ENCODE results near the gene ETFA.
"Not testable (repeated sequence)": the region's sequence is repeated elsewhere in the genome, so short reads cannot be mapped to it uniquely, and the experiment has no call there.

The ETFA gene

DNA sequence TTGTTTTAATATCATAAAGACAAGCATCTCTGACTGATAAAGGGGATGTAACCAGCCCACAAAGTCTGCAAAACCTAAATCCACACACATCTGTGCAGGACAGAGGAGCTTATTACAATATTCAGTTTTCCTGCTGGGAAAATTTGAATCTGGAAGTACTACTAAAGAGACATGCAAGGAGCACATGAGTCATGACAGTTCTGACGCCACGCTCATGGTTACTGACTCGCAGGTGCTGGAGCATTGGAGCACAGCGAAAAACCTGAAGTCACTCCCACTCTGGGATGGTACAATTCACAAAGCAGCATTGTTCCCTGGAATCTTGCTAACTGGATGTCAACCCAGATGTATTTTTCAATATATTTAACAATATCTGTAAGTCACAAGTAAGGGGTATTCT, 17.7 kb upstream of the ETFA start:
- in situ Hi-C loops (cut with HindIII; ENCODE audit: low pct_ligation_motif_present, low pct_unique_long_range_greater_than_20kb, low sequenced_read_pairs), result no loop called here
- peak; percentile 67 for DNase-seq

DNA sequence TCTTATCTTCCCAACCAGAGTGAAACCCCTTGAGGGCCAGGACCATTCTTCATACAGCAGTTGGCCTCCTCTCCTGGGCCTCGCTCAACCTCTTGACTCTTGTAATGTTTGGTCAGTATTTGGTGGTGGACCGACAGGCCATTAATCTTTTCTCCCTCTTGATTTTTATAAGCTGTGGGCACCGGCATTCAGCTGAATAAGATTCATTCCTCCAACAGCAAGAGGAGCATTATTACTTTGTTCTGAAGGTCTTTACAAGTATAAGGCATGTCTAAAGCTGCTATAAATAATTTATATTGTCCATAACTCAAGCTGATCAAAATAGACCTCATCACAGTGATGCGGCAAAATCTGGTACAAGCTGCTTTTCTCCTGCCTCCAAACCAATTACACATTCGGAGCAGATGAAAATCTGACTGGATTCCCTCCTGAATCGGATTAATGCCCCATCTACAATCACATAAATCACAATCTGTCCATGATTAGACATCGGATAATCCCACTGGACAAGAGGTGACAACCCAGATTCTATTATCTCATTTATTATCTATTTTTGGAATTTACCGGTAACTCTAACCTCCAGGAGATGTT, 16.9 kb upstream of the ETFA start:
- in situ Hi-C loops (cut with HindIII; ENCODE audit: low pct_ligation_motif_present, low pct_unique_long_range_greater_than_20kb, low sequenced_read_pairs), result no loop called here
- DNase-seq, result no peak

- in situ Hi-C loops (cut with HindIII; ENCODE audit: low pct_ligation_motif_present, low pct_unique_long_range_greater_than_20kb, low sequenced_read_pairs), result no loop called here
- DNase-seq, result peak; percentile 21
These were observed 16.2 kb upstream of the ETFA start for GRCh38 chr15:76327191-76328105.

DNA sequence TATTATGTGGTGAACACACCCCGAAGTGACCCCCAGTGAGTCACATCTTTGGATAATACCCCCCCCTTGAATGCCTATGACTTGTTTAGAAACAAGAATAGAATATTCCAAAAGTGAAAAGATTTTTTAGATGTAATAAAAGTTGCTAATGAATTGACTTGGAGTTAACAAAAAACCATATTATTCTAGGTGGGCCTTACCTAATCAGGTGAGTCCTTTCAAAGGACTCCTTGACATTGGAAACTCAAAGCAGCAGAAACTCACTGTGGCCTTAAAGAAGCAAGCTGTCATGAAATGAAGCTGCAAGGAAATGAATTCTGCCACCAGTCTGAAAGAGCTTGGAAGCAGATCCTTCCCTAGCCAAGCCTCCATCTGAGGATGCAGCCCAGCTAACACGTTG, 14.4 kb upstream of the ETFA start:
- in situ Hi-C loops (cut with HindIII; ENCODE audit: low pct_ligation_motif_present, low pct_unique_long_range_greater_than_20kb, low sequenced_read_pairs), result no loop called here
- no peak for DNase-seq

- no peak for DNase-seq
- in situ Hi-C loops (cut with HindIII; ENCODE audit: low pct_ligation_motif_present, low pct_unique_long_range_greater_than_20kb, low sequenced_read_pairs), result no loop called here
These were observed 12.8 kb upstream of the ETFA start for GRCh38 chr15:76324066-76324465.

- no peak for DNase-seq
- in situ Hi-C loops (cut with HindIII; ENCODE audit: low pct_ligation_motif_present, low pct_unique_long_range_greater_than_20kb, low sequenced_read_pairs), result no loop called here
These were observed 10.3 kb upstream of the ETFA start for GRCh38 chr15:76321602-76322001.

- in situ Hi-C loops (cut with HindIII; ENCODE audit: low pct_ligation_motif_present, low pct_unique_long_range_greater_than_20kb, low sequenced_read_pairs), result no loop called here
- DNase-seq, result no peak
These were observed 9.9 kb upstream of the ETFA start for GRCh38 chr15:76321171-76321570.

DNA sequence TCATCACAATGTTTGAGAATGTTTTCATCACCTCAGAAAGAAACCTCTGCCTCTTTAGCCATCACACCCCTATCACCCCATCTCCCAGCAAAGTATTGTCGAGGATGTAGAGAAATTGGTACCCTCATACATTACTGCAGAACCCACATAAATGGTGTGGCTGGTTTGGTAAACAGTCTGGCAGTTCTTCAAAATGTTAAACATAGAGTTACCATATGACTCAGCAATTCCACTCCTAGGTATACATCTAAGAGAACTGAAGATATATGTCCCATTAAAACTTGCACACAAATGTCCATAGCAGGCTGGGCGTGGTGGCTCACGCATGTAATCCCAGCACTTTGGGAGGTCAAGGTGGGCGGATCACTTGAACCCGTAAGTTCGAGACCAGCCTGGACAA, 8.7 kb upstream of the ETFA start:
- in situ Hi-C loops (cut with HindIII; ENCODE audit: low pct_ligation_motif_present, low pct_unique_long_range_greater_than_20kb, low sequenced_read_pairs), result no loop called here
- DNase-seq, result no peak

GRCh38 chr15:76313731-76314130, 2.5 kb upstream of the ETFA start:
- in situ Hi-C loops (cut with HindIII; ENCODE audit: low pct_ligation_motif_present, low pct_unique_long_range_greater_than_20kb, low sequenced_read_pairs), result no loop called here
- no peak for DNase-seq

GRCh38 chr15:76313175-76313567, 1.9 kb upstream of the ETFA start:
- in situ Hi-C loops (cut with HindIII; ENCODE audit: low pct_ligation_motif_present, low pct_unique_long_range_greater_than_20kb, low sequenced_read_pairs), result not testable (repeated sequence)

GRCh38 chr15:76312540-76313174, 1.4 kb upstream of the ETFA start:
- in situ Hi-C loops (cut with HindIII; ENCODE audit: low pct_ligation_motif_present, low pct_unique_long_range_greater_than_20kb, low sequenced_read_pairs), result no loop called here
- no peak for DNase-seq

More at GRCh38 chr15:76313175-76313567, 1.9 kb upstream of the ETFA start:
- not testable (repeated sequence) for DNase-seq

GRCh38 chr15:76310475-76311099, 682 bp downstream of the ETFA start:
- in situ Hi-C loops (cut with HindIII; ENCODE audit: low pct_ligation_motif_present, low pct_unique_long_range_greater_than_20kb, low sequenced_read_pairs), result no loop called here
- DNase-seq, result peak; percentile 29

- no peak for DNase-seq
- in situ Hi-C loops (cut with HindIII; ENCODE audit: low pct_ligation_motif_present, low pct_unique_long_range_greater_than_20kb, low sequenced_read_pairs), result no loop called here
These were observed 1.5 kb downstream of the ETFA start for GRCh38 chr15:76309601-76310330.

DNA sequence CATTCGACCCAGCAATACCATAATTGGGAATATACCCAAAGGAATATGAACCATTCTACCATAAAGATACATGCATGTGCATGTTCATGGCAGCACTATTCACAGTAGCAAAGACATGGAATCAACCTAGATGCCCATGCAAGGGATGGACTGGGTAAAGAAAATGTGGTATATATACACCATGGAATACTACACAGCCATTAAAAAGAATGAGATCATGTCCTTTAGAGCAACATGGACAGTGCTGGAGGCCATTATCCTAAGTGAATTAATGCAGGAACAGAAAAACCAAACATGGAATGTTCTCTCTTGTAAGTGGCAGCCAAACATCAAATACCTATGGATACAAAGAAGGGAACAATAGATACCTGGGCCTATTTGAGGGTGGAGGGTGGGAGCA, 7.4 kb downstream of the ETFA start:
- in situ Hi-C loops (cut with HindIII; ENCODE audit: low pct_ligation_motif_present, low pct_unique_long_range_greater_than_20kb, low sequenced_read_pairs), result no loop called here
- DNase-seq, result no peak

DNA sequence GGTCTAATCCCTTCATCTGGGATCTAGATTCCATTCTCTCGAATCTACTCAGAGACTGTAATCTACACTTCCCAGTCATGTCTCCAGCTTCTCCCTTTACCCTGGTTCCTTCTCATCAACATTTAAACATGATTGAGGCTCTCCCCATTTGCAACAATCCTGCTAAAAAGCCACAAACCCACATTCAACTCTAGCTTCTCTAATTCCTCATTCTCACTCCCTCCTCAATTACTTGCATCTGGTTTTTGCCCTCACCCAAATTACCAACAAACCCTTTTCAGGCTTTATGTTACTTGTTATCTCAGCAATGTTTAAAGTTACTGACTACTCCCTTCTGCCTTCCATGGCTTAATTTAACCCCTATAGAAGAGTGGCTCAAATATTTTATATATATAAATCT, 11.5 kb downstream of the ETFA start:
- in situ Hi-C loops (cut with HindIII; ENCODE audit: low pct_ligation_motif_present, low pct_unique_long_range_greater_than_20kb, low sequenced_read_pairs), result no loop called here
- DNase-seq, result no peak

DNA sequence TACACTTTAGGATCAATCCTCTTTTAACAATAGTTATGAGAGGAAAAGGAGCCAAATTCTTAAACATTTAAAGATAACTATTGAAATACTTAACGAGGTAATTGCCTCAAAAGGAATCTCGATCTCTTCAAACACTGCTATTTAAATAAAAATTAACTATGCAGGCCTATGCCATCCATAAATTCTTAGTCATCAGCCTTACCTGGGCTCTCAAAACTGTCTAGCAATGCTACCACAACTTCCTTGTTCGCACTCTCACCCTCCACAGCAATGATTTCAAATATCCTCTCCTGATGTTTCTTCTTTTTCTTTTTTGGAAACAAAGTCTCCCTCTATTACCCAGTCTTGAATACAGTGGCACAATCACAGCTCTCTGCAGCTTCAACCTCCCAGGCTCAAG, 12.3 kb downstream of the ETFA start:
- in situ Hi-C loops (cut with HindIII; ENCODE audit: low pct_ligation_motif_present, low pct_unique_long_range_greater_than_20kb, low sequenced_read_pairs), result no loop called here
- no peak for DNase-seq

- in situ Hi-C loops (cut with HindIII; ENCODE audit: low pct_ligation_motif_present, low pct_unique_long_range_greater_than_20kb, low sequenced_read_pairs); DNase-seq: not testable (repeated sequence)
These were observed 13.3 kb downstream of the ETFA start for GRCh38 chr15:76297951-76298350.

DNA sequence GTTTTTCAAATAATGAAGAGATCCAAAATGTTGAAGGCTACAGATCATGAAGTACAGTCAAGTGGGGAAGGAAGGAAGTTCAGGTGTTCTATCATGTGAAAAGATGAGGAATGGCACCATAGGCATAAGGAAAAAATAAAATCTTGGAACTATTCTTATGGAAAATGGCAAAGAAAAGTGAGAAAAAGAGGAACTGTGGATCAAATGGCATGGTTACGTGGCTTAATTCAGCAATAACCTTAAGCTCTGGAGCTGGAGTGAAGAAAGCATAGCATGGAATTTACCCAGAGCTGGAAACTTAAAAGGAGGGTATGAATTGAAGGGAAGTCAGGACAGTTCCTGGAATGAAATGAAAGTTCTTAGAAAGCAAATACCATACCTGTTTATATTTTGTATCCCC, 14.4 kb downstream of the ETFA start:
- in situ Hi-C loops (cut with HindIII; ENCODE audit: low pct_ligation_motif_present, low pct_unique_long_range_greater_than_20kb, low sequenced_read_pairs), result no loop called here
- no peak for DNase-seq

DNA sequence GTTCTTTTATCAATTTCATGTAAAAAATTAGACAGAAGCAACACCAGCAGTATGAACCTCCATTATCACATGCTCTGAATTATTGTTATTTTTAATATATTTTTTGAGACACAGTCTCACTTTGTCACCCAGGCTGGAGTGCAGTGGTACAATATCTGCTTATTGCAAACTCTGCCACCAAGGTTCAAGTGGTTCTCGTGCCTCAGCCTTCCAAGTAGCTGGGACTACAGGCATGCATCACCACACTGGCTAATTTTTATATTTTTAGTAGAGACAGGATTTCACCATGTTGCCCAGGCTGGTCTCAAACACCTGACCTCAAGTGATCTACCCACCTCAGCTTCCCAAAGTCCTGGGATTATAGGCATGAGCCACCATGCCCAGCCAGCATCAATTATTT, 16.8 kb downstream of the ETFA start:
- DNase-seq; in situ Hi-C loops (cut with HindIII; ENCODE audit: low pct_ligation_motif_present, low pct_unique_long_range_greater_than_20kb, low sequenced_read_pairs): not testable (repeated sequence)
